B cell (primary cell): Measurements from ENCODE around the gene CTSA. TPM values are rescaled to one million over a fixed set of nuclear protein-coding genes. Genes with fewer than 3 reads are reported as not detected.
A peak's percentile ranks its signal among the peaks of the same experiment; 100 is the strongest.

Source experiments
- ATAC-seq: fragments of 200-7000 bp; cut with Tn5 transposase; one replicate; pipeline ENCODE4 v1.10.0; 2021; ENCODE audit warnings: low read depth, mild to moderate bottlenecking, moderate number of reproducible peaks, moderate library complexity
- CTCF ChIA-PET: fragments of 350-600 bp; sonication (Branson Sonifier 250); formaldehyde crosslinking; loops from one replicate; lab custom pipeline; 2021; ENCODE audit warnings: antibody characterized with exemption, inconsistent platforms; lab: Charles Lee
- POLR2A ChIA-PET: fragments of 350-600 bp; sonication (Branson Sonifier 250); formaldehyde crosslinking; loops from one replicate; lab custom pipeline; 2021; ENCODE audit warnings: antibody characterized with exemption; lab: Charles Lee
- DNase-seq: peaks from one replicate; pipeline ENCODE4 v3.0.0; 2013
- H2AFZ ChIP-seq: 2 replicates; pipeline ENCODE4 v1.6.1; 2012; ENCODE audit warnings: mild to moderate bottlenecking, low read depth, low read length; ENCODE audit not compliant: insufficient read depth, poor library complexity, severe bottlenecking
- H3K27ac ChIP-seq, 2 donors: 1 replicate in 1 of 2; 2 replicates in 1 of 2; pipeline ENCODE4 v1.5.1; 2012 to 2013; ENCODE audit warnings: low read length in 2 of 2, mild to moderate bottlenecking in 2 of 2, moderate library complexity in 1 of 2
- H3K27me3 ChIP-seq, 4 experiments: fragments of 200-600 bp in 1 of 4; sonication (generic) in 1 of 4; replicated peaks in 1 of 4; 1 replicate in 2 of 4; 2 replicates in 2 of 4; pipeline versions ENCODE4 v1.6.1 to v1.7.0; 2013 to 2016; ENCODE audit warnings: low read length in 3 of 4, mild to moderate bottlenecking in 2 of 4, mixed read lengths in 1 of 4, moderate library complexity in 1 of 4; ENCODE audit not compliant: insufficient read depth in 4 of 4, control insufficient read depth in 3 of 4; ENCODE audit errors: control extremely low read depth in 1 of 4
- H3K36me3 ChIP-seq, 2 experiments: replicated peaks in 1 of 2; 1 replicate in 1 of 2; 2 replicates in 1 of 2; pipeline versions ENCODE4 v1.6.1 to v1.7.1; 2013; ENCODE audit warnings: low read length in 1 of 2; ENCODE audit not compliant: insufficient read depth in 2 of 2, control insufficient read depth in 1 of 2; ENCODE audit errors: control extremely low read depth in 1 of 2, extremely low read depth in 1 of 2
- H3K4me1 ChIP-seq, 2 donors: fragments of 200-600 bp in 1 of 2; sonication (generic) in 1 of 2; 1 replicate in 1 of 2; 2 replicates in 1 of 2; pipeline versions ENCODE4 v1.5.1 to v1.6.1; 2013 to 2017; ENCODE audit warnings: low read length in 2 of 2; ENCODE audit not compliant: control insufficient read depth in 2 of 2, insufficient read depth in 2 of 2
- H3K4me2 ChIP-seq: replicated peaks from 2 replicates; pipeline ENCODE3; 2012; ENCODE audit warnings: mild to moderate bottlenecking, low read depth, low read length; ENCODE audit not compliant: poor library complexity, severe bottlenecking
- H3K4me3 ChIP-seq, 5 experiments: fragments of 200-600 bp in 1 of 5; sonication (generic) in 1 of 5; 1 replicate in 3 of 5; 2 replicates in 2 of 5; pipeline versions ENCODE4 v1.5.1 to v1.7.0; 2011 to 2016; ENCODE audit warnings: low read length in 4 of 5, mild to moderate bottlenecking in 4 of 5, low read depth in 2 of 5, control low read depth in 1 of 5, moderate library complexity in 1 of 5; ENCODE audit not compliant: insufficient read depth in 1 of 5; ENCODE audit errors: control extremely low read depth in 1 of 5, extremely low read depth in 1 of 5
- H3K79me2 ChIP-seq: fragments of 200-600 bp; sonication (generic); one replicate; pipeline ENCODE4 v1.6.0; 2016; ENCODE audit warnings: low read length; ENCODE audit not compliant: control insufficient read depth, insufficient read depth
- H3K9ac ChIP-seq: fragments of 200-600 bp; sonication (generic); 2 replicates; pipeline ENCODE4 v1.6.1; 2017; ENCODE audit warnings: mild to moderate bottlenecking, low read length, moderate library complexity
- H3K9me3 ChIP-seq, 3 donors: one replicate each; pipeline versions ENCODE4 v1.6.1 to v1.7.1; 2013; ENCODE audit warnings: low read length in 2 of 3; ENCODE audit not compliant: control insufficient read depth in 2 of 3, insufficient read depth in 1 of 3; ENCODE audit errors: control extremely low read depth in 1 of 3
- H4K20me1 ChIP-seq: 2 replicates; pipeline ENCODE4 v1.6.0; 2012; ENCODE audit warnings: mild to moderate bottlenecking, low read length; ENCODE audit not compliant: insufficient read depth, control insufficient read depth, poor library complexity, severe bottlenecking
- H3K27ac Mint-ChIP-seq: one replicate; pipeline ENCODE4 v1.8.0; 2021; ENCODE audit warnings: mixed read lengths
- H3K27me3 Mint-ChIP-seq: one replicate; pipeline ENCODE4 v1.8.0; 2021; ENCODE audit warnings: mixed read lengths
- H3K4me1 Mint-ChIP-seq: one replicate; pipeline ENCODE4 v1.8.0; 2021; ENCODE audit warnings: mixed read lengths
- H3K4me3 Mint-ChIP-seq: one replicate; pipeline ENCODE4 v1.8.0; 2021; ENCODE audit warnings: mixed read lengths
- H3K9me3 Mint-ChIP-seq: one replicate; pipeline ENCODE4 v1.8.0; 2022; ENCODE audit warnings: mixed read lengths; ENCODE audit not compliant: insufficient read depth
- CTCF ChIP-seq: fragments of 200-600 bp; IDR thresholded peaks from one replicate; pipeline ENCODE4 v1.8.0; 2022; ENCODE audit warnings: antibody characterized with exemption, mild to moderate bottlenecking
- EZH2 ChIP-seq: IDR thresholded peaks from 2 replicates; pipeline ENCODE4 v1.6.1; 2012; ENCODE audit warnings: borderline replicate concordance, low read depth, mild to moderate bottlenecking, moderate library complexity, low read length; ENCODE audit not compliant: insufficient read depth, poor library complexity, severe bottlenecking
- WGBS: methylation state at CpG from one replicate; pipeline ENCODE4 v1.1.5; 2013; ENCODE audit warnings: missing lambda C conversion rate; ENCODE audit not compliant: insufficient coverage; 5-methylcytosine and 5-hydroxymethylcytosine counted together
- intact Hi-C: fragments of 100-400 bp; cut with micrococcal nuclease; formaldehyde crosslinking; loops from one replicate; pipeline ENCODE4 v1.10.0; 2022
- polyA plus RNA-seq: library from polyadenylated mRNA; depleted of rRNA; stranded (reverse); fragments of >200 nt; gene quantifications from 2 replicates; pipeline ENCODE4 v1.2.3, GENCODE V29; 2012
- total RNA-seq, 2 donors: library from RNA; stranded (reverse); fragments of 120-200 nt in 1 of 2; gene quantifications; 1 replicate in 1 of 2; 2 replicates in 1 of 2; pipeline versions ENCODE4 v1.2.3 to v1.2.4, GENCODE V29; 2013 to 2022

CTSA gene
- total and polyA plus RNA-seq, 2 donors (not counting 1 experiment from before 2014, with no cell fraction given) = 100 to 107 TPM

GRCh38 chr20:45947110-45947866, 56.2 kb downstream of the CTSA start:
- H4K20me1 ChIP-seq = peaks cover 17% of the 10 kb centered on the region
- no peak overlapping the region for H3K9ac ChIP-seq
- TF ChIP-seq CTCF (no peak), EZH2 (no peak)
- peaks cover 0 to 3% (median 0%) of the 10 kb centered on the region in 3 donors for H3K9me3 ChIP-seq
- no peak overlapping the region for H3K4me2 ChIP-seq
- no peaks in the 10 kb centered on the region for H3K27me3 ChIP-seq
- H3K36me3 ChIP-seq = peaks cover 2 to 96% of the 10 kb centered on the region in 2 experiments
- H3K27ac ChIP-seq = no peak overlapping the region
- intact Hi-C loops = no loop called here
- DNase-seq (no peak), ATAC-seq (no peak)
- 96% methylated on average over 25 of the region's 29 CpGs for WGBS
- CTCF ChIA-PET = interaction anchor here (1.1 to 3.1 kb wide), 3 partner anchors 22 to 148 kb away, joined by 3 to 11 read pairs (median 3); no protein-coding TSS in a partner anchor
- no peak overlapping the region for H3K4me3 ChIP-seq
- no peaks in the 10 kb centered on the region for H3K27me3 Mint-ChIP-seq
- H2AFZ ChIP-seq = no peak overlapping the region
- no peak overlapping the region for H3K4me3 Mint-ChIP-seq
- H3K9me3 Mint-ChIP-seq = no peaks in the 10 kb centered on the region
- POLR2A ChIA-PET = interaction anchor here (0.9 kb wide), 1 partner anchor 13 kb away, joined by 5 read pairs; the partner anchor contains the start of gene PCIF1
- no peaks in the 10 kb centered on the region for H3K4me1 ChIP-seq
- H3K4me1 Mint-ChIP-seq = peaks cover 4% of the 10 kb centered on the region
- H3K79me2 ChIP-seq = no peaks in the 10 kb centered on the region
- no peak overlapping the region for H3K27ac Mint-ChIP-seq

- no peak overlapping the region for H3K4me2 ChIP-seq
- peak; percentile 38 for ATAC-seq
- 48% methylated on average over 7 of the region's 7 CpGs for WGBS
- no peaks in the 10 kb centered on the region for H3K27me3 ChIP-seq
- Mint-ChIP-seq H3K4me3 (no peak overlapping the region), H3K27ac (peak overlapping the region; percentile 37), H3K9me3 (no peaks in the 10 kb centered on the region), H3K4me1 (peaks cover 4% of the 10 kb centered on the region), H3K27me3 (no peaks in the 10 kb centered on the region)
- H3K9ac ChIP-seq = no peak overlapping the region
- no peak overlapping the region for H2AFZ ChIP-seq
- no peaks in the 10 kb centered on the region for H3K79me2 ChIP-seq
- CTCF ChIA-PET = interaction anchor here (1.2 to 3.1 kb wide), 4 partner anchors 13 to 149 kb away, joined by 3 to 11 read pairs (median 4); no protein-coding TSS in a partner anchor
- DNase-seq = peak; percentile 30
- H3K9me3 ChIP-seq = peaks cover 0 to 3% (median 0%) of the 10 kb centered on the region in 3 donors
- H3K36me3 ChIP-seq = peaks cover 2 to 96% of the 10 kb centered on the region in 2 experiments
- TF ChIP-seq EZH2 = no peak
- no peak for TF ChIP-seq CTCF
- no peak overlapping the region for H3K4me3 ChIP-seq
- peak overlapping the region in 1 of 2 donors; percentile 49 for H3K27ac ChIP-seq
- no peaks in the 10 kb centered on the region for H3K4me1 ChIP-seq
- POLR2A ChIA-PET = interaction anchor here (0.9 to 2.3 kb wide), 3 partner anchors 10 to 14 kb away, joined by 3 to 10 read pairs (median 4); partner anchors contain the start of gene PCIF1
- intact Hi-C loops = no loop called here
- H4K20me1 ChIP-seq = peaks cover 17% of the 10 kb centered on the region
Measured at GRCh38 chr20:45948261-45948733, 57.2 kb downstream of the CTSA start.
